Hematopoietic multipotent progenitor cell (in vitro differentiated cells): Measurements from ENCODE around the gene RASGEF1B. TPM values are rescaled to one million over a fixed set of nuclear protein-coding genes. Genes with fewer than 3 reads are reported as not detected.

Experiments used
- DNase-seq, 3 donors: peaks; one replicate each; pipeline ENCODE4 v3.0.0-alpha.2; 2011 to 2015; ENCODE audit warnings: low read depth in 2 of 3, low spot score in 2 of 3
- total RNA-seq: library from RNA; depleted of rRNA; stranded (reverse); fragments of >200 nt; gene quantifications from one replicate; pipeline ENCODE4 v1.2.3, GENCODE V29; 2012

Gene RASGEF1B
- 15.1 TPM for total RNA-seq

DNA sequence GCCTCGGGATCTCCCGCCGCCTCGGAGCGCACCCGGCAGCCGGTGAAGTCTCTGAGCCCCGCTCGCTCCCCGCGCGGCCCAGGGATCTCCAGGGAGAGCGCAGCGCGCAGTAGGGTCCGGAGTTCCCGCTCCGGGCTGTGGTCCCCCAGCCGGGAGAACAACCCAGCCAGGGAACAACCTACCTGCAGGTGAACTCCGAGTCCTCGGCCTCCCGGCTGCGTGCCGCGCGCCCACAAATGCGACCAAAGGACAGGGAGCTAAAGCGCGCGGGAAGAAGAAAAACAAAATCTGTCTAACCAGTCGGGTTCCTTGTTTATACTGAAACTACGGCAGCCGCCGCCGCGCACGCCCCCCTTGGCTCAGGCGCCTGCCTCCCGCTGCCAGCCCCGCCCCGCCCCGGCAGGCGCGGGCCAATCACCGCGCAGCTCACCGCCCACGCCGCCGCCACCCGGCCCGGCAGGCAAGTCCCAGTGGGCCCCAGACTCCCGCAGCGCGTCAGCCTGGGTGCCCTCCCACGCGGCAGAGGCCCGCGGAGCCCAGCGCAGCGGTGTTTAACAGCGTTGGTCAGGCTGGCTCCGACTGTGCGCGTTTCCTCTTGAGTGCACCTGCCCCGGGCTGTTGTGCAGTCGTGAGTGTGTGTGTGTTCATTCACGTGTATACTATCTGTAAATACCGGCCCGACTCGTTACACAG, at the start of gene RASGEF1B:
Gene RASGEF1B, minus strand, starts transcription at position 320 of the 693 bp plus-strand sequence. CDS start 12,399 bp downstream, outside the sequence.
- peak; percentile 88 to 94 (median 93) for DNase-seq

DNA sequence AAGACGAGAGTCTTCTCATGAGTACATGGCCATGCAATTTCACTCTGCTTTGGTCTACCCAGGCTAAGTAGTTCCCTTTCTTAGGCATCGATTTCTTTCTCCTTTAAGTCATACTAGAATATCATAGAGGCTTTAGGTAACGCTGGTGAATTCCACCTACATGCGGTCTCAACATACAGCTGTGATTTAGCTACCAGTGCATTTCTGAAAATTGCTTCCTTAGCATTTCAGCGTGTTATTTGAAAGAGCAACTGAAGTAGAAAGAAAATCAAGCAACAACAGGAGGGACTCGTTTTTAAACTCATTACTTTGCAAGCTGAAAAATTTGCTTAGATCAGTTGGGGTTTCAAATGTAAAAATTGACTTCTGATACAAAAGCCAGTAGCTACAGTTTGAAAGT, 48.1 kb upstream of the RASGEF1B start:
- no peak for DNase-seq

DNA sequence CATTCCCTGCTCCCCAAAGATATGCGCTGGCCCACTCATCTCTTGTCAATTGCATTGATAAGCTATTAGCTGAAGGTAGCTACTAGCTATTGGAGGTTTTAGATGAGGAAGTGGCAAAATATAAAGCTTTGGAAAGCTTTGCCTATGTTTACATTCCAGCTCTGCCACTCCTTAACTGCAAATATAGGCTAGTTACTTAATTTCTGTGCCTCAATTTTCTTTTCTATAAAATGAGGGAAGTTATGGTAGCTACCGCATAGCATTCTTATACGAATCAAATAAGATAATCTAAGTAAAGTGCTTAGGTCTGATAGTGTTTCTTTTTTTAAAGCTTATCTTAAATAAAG, 47.7 kb upstream of the RASGEF1B start:
- DNase-seq, result no peak

DNA sequence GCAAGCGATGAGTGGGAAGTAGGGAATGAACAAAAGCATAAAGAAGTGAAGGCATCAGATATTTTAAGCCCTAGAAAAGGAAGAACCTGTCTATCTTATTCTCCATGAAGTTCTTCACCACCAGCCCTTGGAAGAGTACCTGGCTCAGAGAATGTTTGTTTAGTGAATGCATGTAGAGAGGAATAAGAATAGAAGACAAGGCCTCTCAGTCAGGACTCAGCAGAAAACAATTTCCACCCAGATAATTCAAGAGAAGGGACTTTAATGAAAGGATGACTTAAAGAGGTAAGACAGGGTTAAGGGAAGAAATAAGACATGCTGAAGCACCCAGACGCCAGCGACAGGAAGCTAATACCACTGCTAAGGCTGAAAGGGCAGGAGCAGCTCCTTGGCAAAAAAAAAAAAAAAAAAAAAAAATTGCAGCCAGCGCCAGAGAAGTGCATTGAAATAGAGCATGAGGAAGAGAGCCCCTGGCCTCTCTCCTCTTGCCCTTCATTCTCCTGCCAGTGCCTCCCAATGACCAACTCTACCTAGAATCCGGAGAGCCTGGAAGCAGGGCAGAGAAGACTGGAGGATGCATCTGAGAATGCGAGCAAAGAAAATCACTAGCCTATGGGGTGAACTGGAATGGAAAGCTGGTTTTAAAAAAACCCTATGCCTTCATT, 47.2 kb upstream of the RASGEF1B start:
- no peak for DNase-seq

DNA sequence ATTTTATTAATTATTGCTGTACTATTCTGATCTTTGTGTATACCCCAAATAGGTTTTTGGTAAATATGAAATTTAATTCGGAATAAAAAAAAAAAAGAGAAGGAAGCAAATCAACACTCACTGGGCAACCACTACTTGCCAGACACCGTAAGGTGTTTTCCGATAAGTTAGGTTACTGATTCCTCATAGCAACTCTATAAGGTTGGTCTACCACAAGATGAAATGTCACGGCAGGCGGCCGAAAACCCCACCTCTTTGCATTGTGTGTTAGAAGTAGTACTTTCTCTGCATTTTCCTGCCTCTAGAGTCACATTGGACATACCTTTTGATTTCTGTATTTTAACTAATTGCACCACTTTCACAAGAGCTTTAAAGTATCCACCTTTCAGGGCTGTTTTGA, 44.5 kb upstream of the RASGEF1B start:
- peak in 1 of 3 donors; percentile 70 for DNase-seq

DNA sequence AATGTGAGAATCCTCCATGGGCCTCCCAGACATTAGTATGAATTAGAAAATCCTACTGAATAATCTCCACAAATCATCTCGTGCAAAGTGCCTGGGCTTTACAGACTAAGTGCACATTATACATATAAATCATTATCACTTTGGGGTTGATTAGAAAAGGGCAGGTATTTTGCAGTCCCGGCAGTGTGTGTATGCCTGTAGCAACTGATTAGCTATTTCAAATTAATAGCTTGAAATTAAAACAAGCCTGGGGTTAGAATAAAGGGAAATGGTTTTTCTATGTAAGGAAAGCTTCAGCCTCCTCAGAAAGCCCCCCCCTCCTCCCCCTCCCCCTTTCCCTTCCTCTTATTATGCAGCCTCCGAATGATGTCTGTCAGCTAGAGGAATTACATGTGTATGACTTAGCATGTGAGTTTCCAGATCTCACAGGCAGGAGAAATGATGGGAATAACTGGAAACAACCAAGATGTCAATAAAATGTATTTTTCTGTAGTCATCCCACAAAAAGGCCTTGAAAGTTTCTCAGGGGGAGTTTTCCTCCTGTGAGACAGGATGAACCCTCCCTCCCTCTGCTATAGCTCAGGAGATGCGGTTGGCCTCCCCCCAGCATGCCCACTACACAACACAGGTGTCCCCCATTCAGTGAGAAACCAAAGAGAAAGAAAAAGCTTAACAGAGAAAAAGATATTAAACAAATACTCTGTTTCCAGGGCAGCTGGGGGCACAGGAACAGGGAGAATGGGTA, 41.2 kb upstream of the RASGEF1B start:
- DNase-seq, result peak in 2 of 3 donors; percentile 49 to 90

DNA sequence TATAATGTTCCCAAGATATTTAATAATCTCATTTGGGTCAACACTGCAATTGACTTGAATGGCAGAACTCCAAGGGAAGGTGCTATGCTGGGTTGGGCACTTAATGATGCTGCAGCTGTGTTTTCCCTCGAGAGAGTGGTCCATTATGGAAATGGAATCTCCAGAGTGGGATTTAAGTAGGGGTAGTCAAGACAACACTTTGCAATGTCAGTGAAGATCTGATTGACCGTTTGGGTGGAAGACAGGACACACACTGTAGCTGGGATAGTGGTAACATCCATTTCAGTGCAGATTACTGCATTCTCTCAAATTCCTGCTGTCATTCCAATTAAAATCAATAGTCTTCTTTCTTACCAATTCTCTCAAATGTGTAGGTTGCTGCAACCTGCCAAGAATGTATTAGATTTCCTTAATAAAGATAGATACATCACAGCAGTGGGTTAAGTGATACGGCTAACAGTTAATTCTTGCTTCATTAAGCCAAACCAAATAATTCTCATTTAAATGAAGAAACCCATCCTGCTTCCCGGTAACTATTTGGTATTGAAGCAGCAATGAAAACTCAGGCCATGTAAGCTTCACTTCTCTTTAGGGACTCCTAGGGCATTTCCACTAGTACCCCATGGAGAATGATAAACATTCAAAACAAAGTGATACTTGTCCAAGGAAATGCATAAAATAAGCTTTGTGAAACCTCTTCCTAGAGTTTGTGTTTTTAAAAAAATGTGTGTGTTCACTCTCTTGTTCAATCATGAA, 40.5 kb upstream of the RASGEF1B start:
- no peak for DNase-seq

DNA sequence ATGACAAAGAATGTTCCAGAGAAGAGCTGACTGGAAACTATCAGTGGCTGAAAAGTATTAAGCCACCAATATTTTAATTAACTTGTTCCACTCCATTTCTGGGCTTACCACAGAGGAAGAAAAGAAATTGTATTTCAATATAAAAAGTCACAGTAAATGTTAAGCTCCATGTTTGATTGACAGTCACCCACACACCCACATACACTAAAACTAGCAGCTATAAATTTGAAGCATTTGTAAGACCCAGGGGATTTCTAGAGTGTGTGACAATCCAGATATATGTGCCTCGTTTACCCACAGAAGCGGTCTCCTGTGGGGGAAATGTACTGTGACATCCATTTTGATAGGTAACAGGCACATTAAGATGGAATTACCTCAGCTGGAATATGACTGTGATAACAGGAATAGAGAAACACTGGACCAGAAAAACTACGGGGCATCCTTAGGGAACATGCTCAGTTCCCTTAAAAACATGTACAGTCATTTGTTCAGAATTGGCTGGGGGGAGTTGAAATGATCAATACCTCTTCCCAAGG, 39.0 kb upstream of the RASGEF1B start:
- no peak for DNase-seq

DNA sequence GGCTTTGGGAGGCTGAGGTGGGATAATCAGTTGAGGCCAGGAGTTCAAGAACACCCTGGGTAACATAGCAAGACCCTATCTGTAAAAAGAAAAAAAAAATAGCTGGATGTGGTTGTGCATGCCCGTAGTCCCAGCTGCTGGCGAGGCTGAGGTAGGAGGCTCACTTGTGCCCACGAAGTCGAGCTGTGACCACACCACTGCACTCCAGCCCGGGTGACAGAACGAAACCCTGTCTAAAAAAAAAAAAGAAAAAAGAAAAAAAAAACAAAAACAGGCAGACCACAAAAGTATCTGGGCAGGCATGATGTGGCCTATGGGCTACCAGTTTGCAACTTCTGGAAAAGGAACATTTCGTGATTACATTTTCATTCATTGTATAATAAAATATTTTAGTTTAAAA, 38.1 kb upstream of the RASGEF1B start:
- peak in 2 of 3 donors; percentile 47 to 72 for DNase-seq

DNA sequence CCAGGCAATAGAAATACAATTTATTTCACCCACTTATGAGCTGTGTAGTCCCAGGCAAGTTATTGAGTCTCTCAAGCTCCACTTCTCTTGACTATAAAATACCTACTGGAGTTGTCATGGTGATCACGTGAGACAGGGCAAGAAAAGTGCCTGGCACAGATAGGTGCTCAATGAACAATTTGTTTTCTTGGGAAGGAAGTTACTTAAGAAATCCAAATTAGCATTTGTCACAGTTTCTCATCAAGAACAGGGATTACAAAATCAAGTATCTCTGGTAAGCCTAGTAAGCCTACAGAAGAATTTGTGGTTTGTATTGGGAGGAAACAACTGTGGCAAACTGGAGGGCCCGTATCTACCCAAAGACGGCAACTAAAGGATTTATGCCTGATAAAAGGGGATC, 37.5 kb upstream of the RASGEF1B start:
- DNase-seq, result peak in 2 of 3 donors; percentile 24 to 55

DNA sequence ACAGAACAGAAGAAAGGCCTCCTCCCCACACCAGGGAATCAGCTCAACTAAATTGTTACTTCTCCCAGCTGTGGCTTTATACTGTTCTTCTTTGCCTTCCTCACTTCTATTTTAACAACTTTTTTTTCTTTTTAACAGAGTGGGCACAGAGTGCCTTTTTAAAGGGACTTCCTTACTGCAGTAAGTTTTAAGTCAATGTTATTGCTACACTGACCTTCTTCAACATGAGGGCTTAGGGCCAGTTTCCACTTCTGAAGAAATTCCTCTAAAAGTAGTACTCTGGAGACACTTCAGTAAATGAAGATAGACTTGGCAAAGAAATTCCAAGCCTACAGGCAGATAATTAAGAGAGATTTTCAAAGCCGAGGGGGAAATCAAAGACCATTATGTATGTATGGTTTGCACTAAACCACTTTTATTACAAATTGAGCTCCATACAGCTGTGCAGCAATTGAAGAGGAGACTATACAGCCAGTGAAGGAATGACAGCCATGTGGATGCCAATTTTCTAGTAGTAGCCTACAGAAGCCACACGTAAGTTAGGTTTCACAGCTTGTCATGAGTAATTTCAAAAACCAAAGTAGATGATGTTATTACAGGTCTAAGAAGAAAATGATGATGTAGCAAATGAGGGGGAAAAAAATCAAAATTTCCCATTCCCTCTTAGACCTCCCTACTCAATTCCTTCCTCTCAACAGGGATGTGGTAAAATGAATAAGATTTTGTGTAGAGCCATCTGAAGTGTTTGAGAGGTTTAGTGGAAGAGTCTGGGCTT, 36.9 kb upstream of the RASGEF1B start:
- DNase-seq, result no peak

DNA sequence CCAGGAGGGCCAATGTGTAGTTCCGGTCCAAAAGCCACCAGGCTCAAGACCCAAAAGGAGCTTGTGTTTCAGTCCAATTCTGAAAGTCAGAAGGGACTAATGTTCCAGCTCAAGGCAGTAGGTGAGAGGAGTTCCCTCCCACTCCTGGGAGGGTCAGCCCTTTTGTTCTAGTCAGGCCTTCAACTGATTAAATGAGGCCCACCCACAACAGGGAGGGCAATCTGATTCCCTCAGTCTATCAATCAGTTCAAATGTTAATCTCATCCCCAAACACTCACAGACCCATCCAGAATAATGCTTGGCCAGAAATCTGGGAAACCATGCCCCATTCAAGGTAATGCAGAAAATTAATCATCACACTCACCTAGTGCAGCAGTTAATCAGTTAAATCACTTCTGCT, 35.8 kb upstream of the RASGEF1B start:
- no peak for DNase-seq

DNA sequence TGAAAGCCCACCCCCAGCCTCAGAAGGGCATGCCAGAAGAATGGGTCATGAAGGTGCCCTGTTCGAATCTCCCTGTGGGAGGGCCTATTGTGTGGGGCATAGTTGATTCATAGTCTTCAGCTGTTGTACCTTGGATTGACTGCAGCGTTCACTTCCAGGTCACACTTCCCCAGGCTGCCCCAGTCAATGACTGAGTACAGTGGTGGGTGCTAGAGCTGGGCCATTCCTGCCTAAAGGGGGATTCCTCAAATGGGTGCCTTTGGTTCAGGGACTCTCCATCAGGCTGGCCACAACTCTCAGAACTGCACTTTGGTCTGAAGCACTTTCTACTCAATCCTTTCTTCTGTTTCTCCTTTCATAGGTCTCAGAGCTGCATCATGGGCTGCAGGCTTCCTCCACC, 35.0 kb upstream of the RASGEF1B start:
- no peak for DNase-seq

DNA sequence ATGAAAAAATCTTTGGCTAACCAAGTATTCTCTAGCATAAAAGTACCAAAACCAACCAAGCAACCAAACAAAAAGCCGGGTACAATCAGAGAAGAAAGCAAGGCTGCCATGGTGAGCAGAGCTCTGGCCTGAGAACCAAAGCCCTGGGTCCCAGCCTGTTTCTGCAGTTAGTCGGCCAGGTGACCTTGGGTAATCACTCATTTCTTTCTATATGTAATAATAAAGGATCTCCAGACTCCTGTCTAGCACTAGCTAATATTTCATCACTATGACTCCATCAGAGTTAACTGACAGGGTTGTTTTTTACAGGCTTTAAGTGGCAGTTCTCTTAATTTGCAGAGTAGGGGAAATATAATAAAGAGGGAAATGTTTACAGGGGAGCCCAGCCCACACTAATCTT, 34.0 kb upstream of the RASGEF1B start:
- DNase-seq, result no peak

DNA sequence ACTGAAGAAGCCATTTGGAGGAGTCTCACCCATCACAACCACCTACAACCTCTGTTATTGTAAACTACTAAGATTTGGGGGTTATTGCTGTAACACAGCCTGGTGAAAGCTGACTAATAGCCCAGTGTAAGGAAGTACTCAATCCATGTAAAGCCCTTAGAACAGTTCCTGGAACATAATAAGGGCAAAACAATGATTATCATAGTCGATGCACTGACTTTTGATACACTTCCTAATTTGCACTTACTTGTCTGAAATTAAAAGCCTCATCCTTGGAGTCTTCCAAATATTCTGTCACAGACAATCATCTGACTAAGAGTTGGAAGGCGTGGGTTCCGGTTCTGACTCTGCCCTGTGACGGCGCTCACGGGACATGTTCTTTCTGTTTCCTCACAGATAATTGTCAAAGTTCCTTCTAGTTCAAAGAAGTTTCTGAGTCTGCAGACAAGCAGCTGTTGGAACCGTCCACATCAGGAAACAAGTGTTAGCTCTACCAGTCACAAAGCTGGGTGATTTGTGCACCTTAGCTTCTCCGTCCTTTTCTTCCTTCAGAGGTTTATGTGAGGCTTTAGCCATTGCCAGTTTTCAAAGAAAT, 33.4 kb upstream of the RASGEF1B start:
- peak; percentile 37 to 97 (median 95) for DNase-seq

DNA sequence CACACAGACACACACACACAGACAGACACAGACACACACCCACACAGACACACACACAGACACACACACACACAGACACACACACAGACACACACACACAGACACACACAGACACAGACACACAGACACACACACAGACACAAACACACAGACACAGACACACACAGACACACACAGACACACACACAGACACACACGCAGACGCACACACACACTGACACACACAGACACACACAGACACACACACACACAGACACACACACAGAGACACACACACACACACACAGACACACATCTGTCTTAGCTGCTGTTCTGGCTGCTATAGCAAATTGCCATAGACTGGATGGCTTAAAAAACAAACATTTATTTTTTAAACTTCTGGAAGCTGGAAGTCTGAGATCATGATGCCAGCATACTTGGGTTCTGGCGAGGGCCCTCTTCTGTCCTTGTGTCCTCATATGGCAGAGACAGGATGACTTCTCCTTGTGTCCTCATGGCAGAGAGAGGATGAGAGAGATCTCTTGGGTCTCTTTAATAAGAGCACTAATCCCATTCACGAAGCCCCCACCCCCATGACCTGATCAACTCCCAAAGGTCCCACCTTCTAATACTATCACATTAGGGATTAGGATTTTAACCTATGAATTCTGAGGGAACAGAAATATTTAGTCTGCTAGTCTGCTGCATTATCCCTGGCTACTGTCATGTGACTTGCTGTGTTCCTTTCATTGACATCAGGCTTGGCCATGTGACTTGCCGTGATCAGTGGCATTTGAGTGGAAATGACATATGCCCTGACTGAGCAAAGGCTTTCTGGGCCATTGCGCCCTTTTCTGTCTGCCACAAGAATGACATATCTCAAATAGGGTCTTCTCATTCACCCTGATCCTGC, 32.7 kb upstream of the RASGEF1B start:
- DNase-seq, result peak in 1 of 3 donors; percentile 47

DNA sequence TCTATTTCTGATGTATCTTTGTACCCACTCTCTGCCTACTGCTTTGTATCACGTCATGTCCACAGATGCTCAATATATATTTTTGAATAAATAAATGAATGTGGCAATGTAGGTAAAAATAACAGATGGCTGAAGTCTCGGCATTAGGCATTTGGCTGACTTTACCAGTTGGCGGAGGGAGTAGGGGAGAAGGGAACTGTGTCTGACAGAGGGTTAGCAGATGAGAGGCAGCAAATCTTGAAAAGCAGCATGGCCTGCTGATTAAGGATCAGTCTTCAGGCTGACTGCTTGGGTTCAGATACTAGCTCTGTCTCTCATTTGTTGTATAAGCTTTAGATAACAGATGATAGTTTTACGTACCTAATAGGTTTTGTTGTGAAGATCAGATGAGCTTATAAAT, 31.9 kb upstream of the RASGEF1B start:
- no peak for DNase-seq

DNA sequence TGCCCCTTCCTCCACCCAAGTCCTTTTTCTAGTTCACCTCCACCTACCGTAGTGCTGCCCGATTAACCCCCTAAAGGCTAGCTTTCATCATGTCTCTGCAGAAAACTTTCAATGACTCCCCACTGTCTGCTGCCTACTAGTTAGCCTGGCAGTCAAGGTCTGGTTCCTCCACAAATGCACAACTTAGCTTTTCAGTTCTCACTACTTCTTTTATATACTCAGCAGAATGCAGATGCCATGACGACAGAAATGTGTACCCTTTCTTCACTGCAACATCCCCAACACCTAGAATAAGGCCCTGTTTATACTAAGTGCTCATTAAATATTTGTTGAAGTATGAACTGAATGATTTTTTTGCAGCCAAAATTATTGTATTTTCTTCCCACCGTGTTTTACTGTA, 30.9 kb upstream of the RASGEF1B start:
- no peak for DNase-seq

DNA sequence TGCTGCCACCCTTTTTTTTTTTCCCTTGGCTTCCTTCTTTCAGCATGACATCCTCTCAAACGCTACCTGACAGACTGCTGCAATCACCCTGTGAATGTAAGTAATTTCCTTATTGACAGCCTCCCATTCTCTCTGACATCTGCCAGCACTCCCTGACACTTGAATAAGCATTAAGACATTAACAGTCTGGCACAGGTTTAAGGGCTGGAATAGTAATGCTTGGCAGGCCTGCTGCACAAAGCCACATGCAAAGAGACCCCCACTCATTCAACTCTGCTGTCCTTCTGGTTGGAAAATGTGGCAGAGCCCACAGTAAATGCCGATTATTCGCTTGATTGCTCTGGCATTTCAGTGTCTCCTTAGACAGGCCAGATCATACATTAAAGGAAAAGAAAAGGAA, 28.1 kb upstream of the RASGEF1B start:
- no peak for DNase-seq
